Measurements from ENCODE around the gene PRKACA.

Gene PRKACA

DNA sequence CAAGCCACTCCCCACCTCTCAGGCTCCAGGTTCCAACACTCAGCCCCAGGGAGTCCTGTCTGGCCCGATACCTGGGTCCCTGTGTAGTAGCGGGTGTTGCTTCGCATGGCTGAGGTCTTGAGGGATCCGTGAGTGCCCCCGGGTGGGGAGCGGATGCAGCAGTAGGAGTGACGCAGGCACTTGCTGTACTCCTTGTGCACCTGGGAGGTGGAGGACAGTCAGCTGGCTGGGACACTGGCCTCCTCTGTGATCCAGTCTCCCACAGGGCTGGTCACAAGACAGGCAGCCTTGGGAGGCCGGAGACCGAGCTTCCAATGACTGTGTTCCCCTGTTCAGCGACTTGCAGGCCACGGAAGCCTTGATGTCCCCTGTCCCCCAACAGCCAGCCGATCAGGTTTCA is 35.2 kb upstream of the PRKACA start:
- Histone ChIP-seq H3K4me3 (ENCODE audit: insufficient read length, low read depth) (no peak overlapping the region), H3K4me1 (ENCODE audit: insufficient read depth, insufficient read length) (peaks cover 31% of the 10 kb centered on the region), H3K36me3 (ENCODE audit: insufficient read depth, insufficient read length, low read length) (peaks cover 59% of the 10 kb centered on the region)

DNA sequence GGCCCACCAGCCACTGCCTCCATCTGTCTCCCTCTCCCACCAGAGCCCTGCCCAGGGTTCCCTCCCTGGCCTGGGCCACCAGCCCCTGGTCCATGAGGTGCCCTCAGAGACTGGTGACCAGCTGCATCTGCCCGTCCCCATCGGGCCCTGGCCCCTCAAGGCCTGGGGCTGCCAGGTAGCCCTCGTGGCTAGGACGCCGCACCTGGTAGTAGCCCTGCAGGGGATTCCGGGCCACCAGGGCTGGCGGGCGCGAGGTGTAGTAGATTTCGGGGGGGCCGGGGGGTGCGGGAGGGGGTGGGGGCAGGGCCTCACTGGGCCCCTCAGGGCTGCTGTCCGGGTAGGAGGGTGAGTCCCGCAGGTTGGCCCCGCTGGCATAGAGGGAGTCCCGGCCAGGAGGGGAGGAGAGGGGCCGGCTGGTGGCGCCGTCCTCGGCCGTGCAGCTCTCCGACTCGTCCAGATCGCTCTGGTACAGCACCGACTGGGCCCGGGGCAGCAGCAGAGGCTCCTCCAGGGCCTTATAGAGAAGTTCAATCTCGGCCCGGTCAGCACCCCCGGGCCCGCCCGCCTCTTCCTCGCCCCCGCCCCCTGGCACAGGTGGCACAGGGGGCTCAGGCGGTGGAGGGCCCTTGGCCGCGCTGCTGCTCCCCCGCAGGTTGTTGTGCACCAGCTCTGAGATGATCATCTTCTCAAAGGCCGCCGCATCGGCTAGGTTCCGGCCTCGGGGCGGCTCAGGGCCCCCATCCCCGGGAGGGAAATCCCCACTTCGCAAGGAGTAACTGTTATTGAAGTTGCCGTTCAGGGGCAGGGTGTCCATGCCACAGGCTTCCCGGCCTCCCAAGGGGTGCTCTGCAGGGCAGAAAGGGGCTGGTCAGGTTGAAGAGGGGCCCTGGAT is 33.5 kb upstream of the PRKACA start:
- no peak for TF ChIP-seq YY1 (IDR thresholded peaks at IDR 0.05; ENCODE audit: insufficient read depth, insufficient read length)
- TF ChIP-seq SUZ12 (IDR thresholded peaks at IDR 0.05; ENCODE audit: extremely low read depth, insufficient read depth, insufficient read length), result no peak
- TF ChIP-seq ZNF274 (IDR thresholded peaks at IDR 0.05; ENCODE audit: low read depth, low read length), result no peak
- Histone ChIP-seq H3K9me3 (ENCODE audit: insufficient read depth, low read length) (no peaks in the 10 kb centered on the region), H3K4me1 (ENCODE audit: insufficient read depth, insufficient read length) (peaks cover 27% of the 10 kb centered on the region), H3K4me3 (ENCODE audit: insufficient read length, low read depth) (no peak overlapping the region), H3K36me3 (ENCODE audit: insufficient read depth, insufficient read length, low read length) (peaks cover 44% of the 10 kb centered on the region), H3K9ac (ENCODE audit: insufficient read length, low read depth) (peak overlapping the region; percentile 8), H3K27me3 (ENCODE audit: insufficient read depth, insufficient read length) (no peaks in the 10 kb centered on the region)
- no peak for DNase-seq (ENCODE audit: low read depth, low spot score)

More for the DNA sequence above, 35.2 kb upstream of the PRKACA start:
- Histone ChIP-seq H3K27me3 (ENCODE audit: insufficient read depth, insufficient read length) (no peaks in the 10 kb centered on the region), H3K9ac (ENCODE audit: insufficient read length, low read depth) (no peak overlapping the region), H3K9me3 (ENCODE audit: insufficient read depth, low read length) (no peaks in the 10 kb centered on the region)
- TF ChIP-seq SUZ12 (IDR thresholded peaks at IDR 0.05; ENCODE audit: extremely low read depth, insufficient read depth, insufficient read length) (no peak), ZNF274 (IDR thresholded peaks at IDR 0.05; ENCODE audit: low read depth, low read length) (no peak), YY1 (IDR thresholded peaks at IDR 0.05; ENCODE audit: insufficient read depth, insufficient read length) (no peak)
- DNase-seq (ENCODE audit: low read depth, low spot score), result no peak

- no peak for TF ChIP-seq YY1 (IDR thresholded peaks at IDR 0.05; ENCODE audit: insufficient read depth, insufficient read length)
- TF ChIP-seq SUZ12 (IDR thresholded peaks at IDR 0.05; ENCODE audit: extremely low read depth, insufficient read depth, insufficient read length), result no peak
- no peak for TF ChIP-seq ZNF274 (IDR thresholded peaks at IDR 0.05; ENCODE audit: low read depth, low read length)
- Histone ChIP-seq H3K4me1 (ENCODE audit: insufficient read depth, insufficient read length) (peaks cover 27% of the 10 kb centered on the region), H3K4me3 (ENCODE audit: insufficient read length, low read depth) (no peak overlapping the region), H3K36me3 (ENCODE audit: insufficient read depth, insufficient read length, low read length) (peaks cover 38% of the 10 kb centered on the region), H3K27me3 (ENCODE audit: insufficient read depth, insufficient read length) (no peaks in the 10 kb centered on the region), H3K9me3 (ENCODE audit: insufficient read depth, low read length) (no peaks in the 10 kb centered on the region), H3K9ac (ENCODE audit: insufficient read length, low read depth) (peak overlapping the region; percentile 63)
- DNase-seq (ENCODE audit: low read depth, low spot score), result no peak
Observed at GRCh38 chr19:14150041-14150769, 32.6 kb upstream of the PRKACA start.

GRCh38 chr19:14149509-14149994 is 32.0 kb upstream of the PRKACA start:
- H3K9ac ChIP-seq (ENCODE audit: insufficient read length, low read depth), result no peak overlapping the region
- H3K9me3 ChIP-seq (ENCODE audit: insufficient read depth, low read length), result no peaks in the 10 kb centered on the region
- peaks cover 27% of the 10 kb centered on the region for H3K4me1 ChIP-seq (ENCODE audit: insufficient read depth, insufficient read length)
- TF ChIP-seq SUZ12 (IDR thresholded peaks at IDR 0.05; ENCODE audit: extremely low read depth, insufficient read depth, insufficient read length), result no peak
- no peak for TF ChIP-seq YY1 (IDR thresholded peaks at IDR 0.05; ENCODE audit: insufficient read depth, insufficient read length)
- no peak for TF ChIP-seq ZNF274 (IDR thresholded peaks at IDR 0.05; ENCODE audit: low read depth, low read length)
- no peak for DNase-seq (ENCODE audit: low read depth, low spot score)
- peaks cover 33% of the 10 kb centered on the region for H3K36me3 ChIP-seq (ENCODE audit: insufficient read depth, insufficient read length, low read length)
- no peaks in the 10 kb centered on the region for H3K27me3 ChIP-seq (ENCODE audit: insufficient read depth, insufficient read length)
- no peak overlapping the region for H3K4me3 ChIP-seq (ENCODE audit: insufficient read length, low read depth)

DNA sequence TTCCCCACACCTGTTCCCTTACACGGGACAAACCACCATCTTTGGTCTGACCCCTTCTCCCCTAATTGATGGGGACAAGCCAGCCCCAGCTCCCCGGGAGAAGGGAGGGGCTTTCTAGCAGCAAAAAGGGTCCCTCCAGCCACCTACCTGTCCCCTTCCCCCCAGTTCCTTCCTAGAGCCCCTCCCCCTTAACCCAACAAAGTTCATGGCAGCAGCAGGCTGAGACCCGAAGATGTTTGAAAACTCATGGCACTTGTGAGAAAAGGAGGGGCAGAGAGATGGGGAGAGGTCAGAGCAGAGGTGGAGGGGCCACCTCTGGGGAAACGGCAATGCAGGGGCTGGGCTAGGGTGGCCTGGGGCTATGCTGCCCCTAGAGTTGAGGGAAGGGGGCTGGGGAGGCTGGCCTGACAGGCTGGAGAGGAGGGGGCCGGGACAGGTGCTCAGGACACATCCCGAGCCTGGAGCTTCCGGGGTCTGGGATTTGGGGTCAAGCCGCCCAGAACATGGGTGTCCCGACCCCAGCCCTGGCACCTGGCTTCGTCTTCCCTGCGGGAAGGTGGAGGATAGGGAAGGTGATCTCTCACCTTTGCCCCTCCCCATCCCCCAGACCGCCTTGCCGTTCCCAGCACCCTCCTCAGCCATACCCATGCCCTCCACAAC is 31.3 kb upstream of the PRKACA start:
- no peak for DNase-seq (ENCODE audit: low read depth, low spot score)

GRCh38 chr19:14147797-14148605 is 30.4 kb upstream of the PRKACA start:
- DNase-seq (ENCODE audit: low read depth, low spot score), result peak; percentile 28
- peaks cover 27% of the 10 kb centered on the region for H3K4me1 ChIP-seq (ENCODE audit: insufficient read depth, insufficient read length)
- peak overlapping the region; percentile 58 for H3K9ac ChIP-seq (ENCODE audit: insufficient read length, low read depth)

More for the DNA sequence above, 31.3 kb upstream of the PRKACA start:
- Histone ChIP-seq H3K9me3 (ENCODE audit: insufficient read depth, low read length) (no peaks in the 10 kb centered on the region), H3K4me1 (ENCODE audit: insufficient read depth, insufficient read length) (peaks cover 27% of the 10 kb centered on the region), H3K36me3 (ENCODE audit: insufficient read depth, insufficient read length, low read length) (peaks cover 30% of the 10 kb centered on the region), H3K4me3 (ENCODE audit: insufficient read length, low read depth) (no peak overlapping the region), H3K27me3 (ENCODE audit: insufficient read depth, insufficient read length) (no peaks in the 10 kb centered on the region), H3K9ac (ENCODE audit: insufficient read length, low read depth) (no peak overlapping the region)
- TF ChIP-seq YY1 (IDR thresholded peaks at IDR 0.05; ENCODE audit: insufficient read depth, insufficient read length), result no peak
- no peak for TF ChIP-seq SUZ12 (IDR thresholded peaks at IDR 0.05; ENCODE audit: extremely low read depth, insufficient read depth, insufficient read length)
- no peak for TF ChIP-seq ZNF274 (IDR thresholded peaks at IDR 0.05; ENCODE audit: low read depth, low read length)

More at GRCh38 chr19:14147797-14148605, 30.4 kb upstream of the PRKACA start:
- Histone ChIP-seq H3K27me3 (ENCODE audit: insufficient read depth, insufficient read length) (no peaks in the 10 kb centered on the region), H3K4me3 (ENCODE audit: insufficient read length, low read depth) (no peak overlapping the region), H3K9me3 (ENCODE audit: insufficient read depth, low read length) (no peaks in the 10 kb centered on the region), H3K36me3 (ENCODE audit: insufficient read depth, insufficient read length, low read length) (peaks cover 27% of the 10 kb centered on the region)
- no peak for TF ChIP-seq ZNF274 (IDR thresholded peaks at IDR 0.05; ENCODE audit: low read depth, low read length)
- TF ChIP-seq YY1 (IDR thresholded peaks at IDR 0.05; ENCODE audit: insufficient read depth, insufficient read length), result no peak
- no peak for TF ChIP-seq SUZ12 (IDR thresholded peaks at IDR 0.05; ENCODE audit: extremely low read depth, insufficient read depth, insufficient read length)
